ENCODE data around the gene MAP3K9. TPM values are rescaled to one million over a fixed set of nuclear protein-coding genes. Genes with fewer than 3 reads are reported as not detected.
A peak's percentile ranks its signal among the peaks of the same experiment; 100 is the strongest.

The MAP3K9 gene
- total RNA-seq (2021) (28.0 to 29.6 TPM (median 29.4 TPM) in 3 replicates), Bru-seq, nascent RNA (percentile 75 among the genes with signal in this experiment)
- long read RNA-seq, experiment 1, full-length matches to known transcripts, result 17 of 76 reads
- long read RNA-seq, experiment 1, partial matches to known transcripts, result 10 of 76 reads
- long read RNA-seq, experiment 1, other reads (novel, unspliced or antisense), result 49 of 76 reads
- long read RNA-seq, experiment 2, full-length matches to known transcripts, result 3 of 22 reads
- long read RNA-seq, experiment 2, partial matches to known transcripts, result 0 of 22 reads
- long read RNA-seq, experiment 2, other reads (novel, unspliced or antisense), result 19 of 22 reads
- long read RNA-seq, experiment 3, result 0 reads

DNA sequence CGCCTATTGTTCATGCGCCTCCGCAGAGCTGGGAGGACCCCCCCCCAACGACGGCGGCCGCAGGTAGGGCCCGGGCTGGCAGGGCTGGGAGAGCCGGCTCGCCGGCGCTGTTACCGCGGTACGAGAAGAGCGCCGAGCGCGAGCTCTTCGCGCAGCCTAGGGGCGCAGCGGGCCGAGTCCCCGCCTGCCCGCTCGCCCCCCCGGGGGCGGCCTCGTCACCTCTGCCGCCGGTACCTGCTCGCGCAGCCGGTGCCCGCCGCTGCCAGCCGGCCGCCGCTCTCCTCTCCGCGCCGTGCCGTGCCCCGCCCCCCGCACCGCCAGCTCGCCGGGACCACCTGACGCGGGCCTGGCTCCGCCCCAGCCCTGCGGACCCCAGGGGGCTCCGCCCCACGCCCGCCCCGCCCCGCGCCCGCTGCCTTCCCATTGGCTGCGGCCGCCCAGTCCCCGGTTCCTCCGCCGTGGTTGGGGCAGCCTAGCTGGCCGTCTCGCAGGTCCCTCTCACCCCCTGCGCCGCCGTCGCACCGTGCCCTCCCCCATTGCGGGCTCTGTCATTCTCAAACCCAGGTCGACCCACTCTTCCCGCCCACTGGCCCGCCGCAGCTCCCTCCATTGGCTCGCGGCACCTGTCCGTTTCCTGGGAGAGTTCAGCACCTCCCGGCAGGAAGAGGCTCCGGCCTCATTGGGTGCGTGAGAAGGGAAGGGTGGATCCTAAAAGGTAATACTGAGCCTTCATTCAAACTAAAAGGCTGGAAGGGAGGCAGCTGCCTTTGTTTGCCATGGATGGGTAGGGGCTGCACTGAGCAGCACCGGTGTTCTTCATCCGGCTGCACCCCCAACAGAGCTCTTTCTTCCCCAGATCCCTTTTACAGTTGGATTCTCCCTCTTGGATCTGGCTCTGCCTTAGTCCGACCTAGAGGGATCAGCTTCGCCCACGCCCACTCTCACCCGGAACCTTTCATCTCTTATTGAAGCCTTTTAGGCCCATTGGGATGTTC lies at the start of gene MAP3K9:
MAP3K9 (minus strand) TSS at position 289 of the 995 bp plus-strand sequence. CDS start 342 bp downstream, outside the sequence.
- ATAC-seq (peak; percentile 94), DNase-seq (ENCODE audit: low spot score) (peak; percentile 100)
- peaks cover 17% of the 10 kb centered on the region for H3K4me1 Mint-ChIP-seq
- H3K36me3 Mint-ChIP-seq, result peaks cover 3% of the 10 kb centered on the region
- peak within 1 kb of the TSS; percentile 92 for H3K4me3 Mint-ChIP-seq
- H3K9me3 Mint-ChIP-seq, result no peaks in the 10 kb centered on the region
- POLR2A ChIA-PET, result interaction anchor here (0.5 to 2.8 kb wide), 11 partner anchors 8 to 817 kb away, joined by 3 to 25 read pairs (median 3); partner anchors contain the start of gene PCNX1
- CTCF ChIA-PET, result interaction anchor here (0.6 to 3.1 kb wide), 24 partner anchors 10 to 1295 kb away, joined by 3 to 85 read pairs (median 4); partner anchors contain the start of genes PCNX1 and TTC9
- peak within 1 kb of the TSS; percentile 96 for H3K27ac Mint-ChIP-seq
- TF ChIP-seq, protein P1, sequence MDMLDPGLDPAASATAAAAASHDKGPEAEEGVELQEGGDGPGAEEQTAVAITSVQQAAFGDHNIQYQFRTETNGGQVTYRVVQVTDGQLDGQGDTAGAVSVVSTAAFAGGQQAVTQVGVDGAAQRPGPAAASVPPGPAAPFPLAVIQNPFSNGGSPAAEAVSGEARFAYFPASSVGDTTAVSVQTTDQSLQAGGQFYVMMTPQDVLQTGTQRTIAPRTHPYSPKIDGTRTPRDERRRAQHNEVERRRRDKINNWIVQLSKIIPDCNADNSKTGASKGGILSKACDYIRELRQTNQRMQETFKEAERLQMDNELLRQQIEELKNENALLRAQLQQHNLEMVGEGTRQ (CRISPR knock-in tag; IDR thresholded peaks at IDR 0.05), result peak; percentile 81
- TF ChIP-seq NFYB (CRISPR knock-in tag; conservative IDR thresholded peaks at IDR 0.05; ENCODE audit: low read depth) (peak; percentile 80), E2F5 (CRISPR knock-in tag; IDR thresholded peaks at IDR 0.05) (peak; percentile 46; the same call in 1 of the 2 replicates), SP1 (CRISPR knock-in tag; conservative IDR thresholded peaks at IDR 0.05) (peak; percentile 67), FOXP1 (CRISPR knock-in tag; IDR thresholded peaks at IDR 0.05; ENCODE audit: borderline replicate concordance) (no peak)
- no peaks in the 10 kb centered on the region for H3K27me3 Mint-ChIP-seq (ENCODE audit: low read depth)

GRCh38 chr14:70858641-70859040 lies 49.3 kb upstream of the MAP3K9 start:
- Mint-ChIP-seq H3K9me3 (0 out of 2 replicates have a peak, but pooled peaks cover 3% of the 10 kb centered on the region), H3K27me3 (ENCODE audit: low read depth) (no peaks in the 10 kb centered on the region; the same call in 1 of the 2 replicates), H3K4me1 (peaks cover 4% of the 10 kb centered on the region; the same call in 1 of the 2 replicates), H3K36me3 (no peaks in the 10 kb centered on the region), H3K27ac (no peak overlapping the region), H3K4me3 (no peak overlapping the region)
- ATAC-seq (peak; percentile 61), DNase-seq (ENCODE audit: low spot score) (peak; percentile 16)
- ChIA-PET POLR2A (no interaction called here), CTCF (interaction anchor here (1.0 kb wide), 1 partner anchor 41 kb away, joined by 3 read pairs; no protein-coding TSS in a partner anchor)
- TF ChIP-seq SP1 (CRISPR knock-in tag; conservative IDR thresholded peaks at IDR 0.05) (no peak), ETV6 (CRISPR knock-in tag; IDR thresholded peaks at IDR 0.05) (no peak), MAX (CRISPR knock-in tag; IDR thresholded peaks at IDR 0.05) (no peak), PRDM15 (CRISPR knock-in tag; IDR thresholded peaks at IDR 0.05) (no peak), RELA (CRISPR knock-in tag; IDR thresholded peaks at IDR 0.05; ENCODE audit: borderline replicate concordance) (no peak), NR2C2 (CRISPR knock-in tag; IDR thresholded peaks at IDR 0.05) (no peak), NFYB (CRISPR knock-in tag; conservative IDR thresholded peaks at IDR 0.05; ENCODE audit: low read depth) (no peak), CBFB (CRISPR knock-in tag; IDR thresholded peaks at IDR 0.05; ENCODE audit: low read depth) (no peak), ZNF232 (CRISPR knock-in tag; IDR thresholded peaks at IDR 0.05) (no peak), TEAD4 (CRISPR knock-in tag; IDR thresholded peaks at IDR 0.05) (no peak), MXD4 (CRISPR knock-in tag; IDR thresholded peaks at IDR 0.05; ENCODE audit: borderline replicate concordance) (no peak), AFF4 (CRISPR knock-in tag; IDR thresholded peaks at IDR 0.05; ENCODE audit: borderline replicate concordance) (no peak)
- TF ChIP-seq, protein P2, sequence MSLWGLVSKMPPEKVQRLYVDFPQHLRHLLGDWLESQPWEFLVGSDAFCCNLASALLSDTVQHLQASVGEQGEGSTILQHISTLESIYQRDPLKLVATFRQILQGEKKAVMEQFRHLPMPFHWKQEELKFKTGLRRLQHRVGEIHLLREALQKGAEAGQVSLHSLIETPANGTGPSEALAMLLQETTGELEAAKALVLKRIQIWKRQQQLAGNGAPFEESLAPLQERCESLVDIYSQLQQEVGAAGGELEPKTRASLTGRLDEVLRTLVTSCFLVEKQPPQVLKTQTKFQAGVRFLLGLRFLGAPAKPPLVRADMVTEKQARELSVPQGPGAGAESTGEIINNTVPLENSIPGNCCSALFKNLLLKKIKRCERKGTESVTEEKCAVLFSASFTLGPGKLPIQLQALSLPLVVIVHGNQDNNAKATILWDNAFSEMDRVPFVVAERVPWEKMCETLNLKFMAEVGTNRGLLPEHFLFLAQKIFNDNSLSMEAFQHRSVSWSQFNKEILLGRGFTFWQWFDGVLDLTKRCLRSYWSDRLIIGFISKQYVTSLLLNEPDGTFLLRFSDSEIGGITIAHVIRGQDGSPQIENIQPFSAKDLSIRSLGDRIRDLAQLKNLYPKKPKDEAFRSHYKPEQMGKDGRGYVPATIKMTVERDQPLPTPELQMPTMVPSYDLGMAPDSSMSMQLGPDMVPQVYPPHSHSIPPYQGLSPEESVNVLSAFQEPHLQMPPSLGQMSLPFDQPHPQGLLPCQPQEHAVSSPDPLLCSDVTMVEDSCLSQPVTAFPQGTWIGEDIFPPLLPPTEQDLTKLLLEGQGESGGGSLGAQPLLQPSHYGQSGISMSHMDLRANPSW (CRISPR knock-in tag; conservative IDR thresholded peaks at IDR 0.05; ENCODE audit: low read depth), result no peak

All from WTC11 (cell line).